DOHH2 (cell line): ENCODE data around the gene CDH6.

Source experiments
- H3F3A ChIP-seq: fragments of 200-600 bp; sonication (generic), shearing (Covaris generic); 2 replicates; pipeline ENCODE4 v1.6.0; 2016; ENCODE audit warnings: antibody characterized with exemption, mild to moderate bottlenecking; ENCODE audit not compliant: control insufficient read depth, insufficient read depth
- H3K27ac ChIP-seq: fragments of 200-600 bp; sonication (generic); 2 replicates; pipeline ENCODE4 v1.5.1; 2014; ENCODE audit warnings: low read depth, mild to moderate bottlenecking, low read length, moderate library complexity
- H3K27me3 ChIP-seq: fragments of 200-600 bp; sonication (generic); 2 replicates; pipeline ENCODE4 v1.6.1; 2014; ENCODE audit warnings: mild to moderate bottlenecking, low read length, mixed read lengths; ENCODE audit not compliant: control insufficient read depth
- H3K36me3 ChIP-seq: fragments of 200-600 bp; sonication (generic); 2 replicates; pipeline ENCODE4 v1.6.1; 2014; ENCODE audit warnings: mild to moderate bottlenecking, low read length, moderate library complexity, mixed read lengths; ENCODE audit not compliant: control insufficient read depth
- H3K4me1 ChIP-seq: fragments of 200-600 bp; sonication (generic); 2 replicates; pipeline ENCODE4 v1.6.1; 2014; ENCODE audit warnings: mild to moderate bottlenecking, low read length, mixed read lengths; ENCODE audit not compliant: control insufficient read depth
- H3K4me2 ChIP-seq: fragments of 200-600 bp; sonication (generic); 2 replicates; pipeline ENCODE4 v1.6.0; 2014; ENCODE audit warnings: mild to moderate bottlenecking, low read length, moderate library complexity
- H3K4me3 ChIP-seq: fragments of 200-600 bp; sonication (generic); 2 replicates; pipeline ENCODE4 v1.5.1; 2014; ENCODE audit warnings: mild to moderate bottlenecking, low read length, mixed read lengths
- H3K79me2 ChIP-seq: fragments of 200-600 bp; sonication (generic); 2 replicates; pipeline ENCODE4 v1.6.1; 2014; ENCODE audit warnings: mild to moderate bottlenecking, low read length, mixed read lengths; ENCODE audit not compliant: control insufficient read depth
- H3K9me2 ChIP-seq: fragments of 200-600 bp; sonication (generic); replicated peaks from 2 replicates; pipeline ENCODE4 v1.6.1; 2014; ENCODE audit warnings: mild to moderate bottlenecking, low read length, mixed read lengths; ENCODE audit not compliant: control insufficient read depth
- H3K9me3 ChIP-seq: fragments of 200-600 bp; sonication (generic); 2 replicates; pipeline ENCODE4 v1.6.1; 2014; ENCODE audit warnings: antibody characterized with exemption, low read length, mixed read lengths; ENCODE audit not compliant: control insufficient read depth, insufficient read depth
- H4K20me1 ChIP-seq: fragments of 200-600 bp; sonication (generic); 2 replicates; pipeline ENCODE4 v1.6.0; 2014; ENCODE audit warnings: low read depth, mild to moderate bottlenecking, antibody characterized with exemption, low read length, moderate library complexity; ENCODE audit not compliant: control insufficient read depth, insufficient read depth
- CTCF ChIP-seq: fragments of 200-600 bp; sonication (generic); IDR thresholded peaks from one replicate; pipeline ENCODE4 v1.5.1; 2014; ENCODE audit warnings: antibody characterized with exemption, mild to moderate bottlenecking, low read depth, low read length; ENCODE audit not compliant: poor library complexity, severe bottlenecking
- EZH2phosphoT487 ChIP-seq: fragments of 200-600 bp; sonication (generic); IDR thresholded peaks from 2 replicates; pipeline ENCODE4 v1.6.1; 2017; ENCODE audit warnings: borderline replicate concordance, mild to moderate bottlenecking, antibody characterized with exemption, low read length, moderate library complexity, mixed read lengths

Gene CDH6

GRCh38 chr5:31365776-31366175 is 172.3 kb downstream of the CDH6 start:
- Histone ChIP-seq H3K79me2 (no peaks in the 10 kb centered on the region), H3K9me3 (no peaks in the 10 kb centered on the region), H3K27ac (no peak overlapping the region), H3K36me3 (no peaks in the 10 kb centered on the region), H4K20me1 (no peaks in the 10 kb centered on the region), H3F3A (no peaks in the 10 kb centered on the region), H3K27me3 (no peaks in the 10 kb centered on the region), H3K4me1 (no peaks in the 10 kb centered on the region), H3K4me2 (no peak overlapping the region), H3K9me2 (no peaks in the 10 kb centered on the region; the same call in 1 of the 2 replicates), H3K4me3 (no peak overlapping the region)
- TF ChIP-seq EZH2phosphoT487: no peak
- no peak for TF ChIP-seq CTCF

- Histone ChIP-seq H3F3A (no peaks in the 10 kb centered on the region), H3K36me3 (no peaks in the 10 kb centered on the region), H4K20me1 (no peaks in the 10 kb centered on the region), H3K4me1 (no peaks in the 10 kb centered on the region), H3K27ac (no peak overlapping the region), H3K4me2 (no peak overlapping the region), H3K79me2 (no peaks in the 10 kb centered on the region), H3K27me3 (0 out of 2 replicates have a peak, but pooled peaks cover 5% of the 10 kb centered on the region), H3K4me3 (no peak overlapping the region), H3K9me3 (no peaks in the 10 kb centered on the region), H3K9me2 (no peaks in the 10 kb centered on the region; the same call in 1 of the 2 replicates)
- no peak for TF ChIP-seq EZH2phosphoT487
- no peak for TF ChIP-seq CTCF
These were observed 173.5 kb downstream of the CDH6 start for GRCh38 chr5:31366941-31367340.

- no peaks in the 10 kb centered on the region for H3K9me3 ChIP-seq
- TF ChIP-seq CTCF: no peak
- no peak for TF ChIP-seq EZH2phosphoT487
- H3K27me3 ChIP-seq: 0 out of 2 replicates have a peak, but pooled peaks cover 5% of the 10 kb centered on the region
- H3K79me2 ChIP-seq: no peaks in the 10 kb centered on the region
- no peaks in the 10 kb centered on the region; the same call in 1 of the 2 replicates for H3K9me2 ChIP-seq
- no peaks in the 10 kb centered on the region for H3K4me1 ChIP-seq
- no peak overlapping the region for H3K4me2 ChIP-seq
- no peaks in the 10 kb centered on the region for H3F3A ChIP-seq
- H3K4me3 ChIP-seq: no peak overlapping the region
- H3K27ac ChIP-seq: no peak overlapping the region
- no peaks in the 10 kb centered on the region for H3K36me3 ChIP-seq
- H4K20me1 ChIP-seq: no peaks in the 10 kb centered on the region
These were observed 178.6 kb downstream of the CDH6 start for GRCh38 chr5:31372124-31372523.
